Pons (tissue), 1 donor: ENCODE data around the gene RAMACL.

Source experiments
- DNase-seq: peaks from one replicate; pipeline ENCODE4 v3.0.0-alpha.2; 2016; ENCODE audit warnings: low spot score

The RAMACL gene

GRCh38 chr6:166573511-166574216 lies 12.8 kb downstream of the RAMACL start:
- DNase-seq: no peak

DNA sequence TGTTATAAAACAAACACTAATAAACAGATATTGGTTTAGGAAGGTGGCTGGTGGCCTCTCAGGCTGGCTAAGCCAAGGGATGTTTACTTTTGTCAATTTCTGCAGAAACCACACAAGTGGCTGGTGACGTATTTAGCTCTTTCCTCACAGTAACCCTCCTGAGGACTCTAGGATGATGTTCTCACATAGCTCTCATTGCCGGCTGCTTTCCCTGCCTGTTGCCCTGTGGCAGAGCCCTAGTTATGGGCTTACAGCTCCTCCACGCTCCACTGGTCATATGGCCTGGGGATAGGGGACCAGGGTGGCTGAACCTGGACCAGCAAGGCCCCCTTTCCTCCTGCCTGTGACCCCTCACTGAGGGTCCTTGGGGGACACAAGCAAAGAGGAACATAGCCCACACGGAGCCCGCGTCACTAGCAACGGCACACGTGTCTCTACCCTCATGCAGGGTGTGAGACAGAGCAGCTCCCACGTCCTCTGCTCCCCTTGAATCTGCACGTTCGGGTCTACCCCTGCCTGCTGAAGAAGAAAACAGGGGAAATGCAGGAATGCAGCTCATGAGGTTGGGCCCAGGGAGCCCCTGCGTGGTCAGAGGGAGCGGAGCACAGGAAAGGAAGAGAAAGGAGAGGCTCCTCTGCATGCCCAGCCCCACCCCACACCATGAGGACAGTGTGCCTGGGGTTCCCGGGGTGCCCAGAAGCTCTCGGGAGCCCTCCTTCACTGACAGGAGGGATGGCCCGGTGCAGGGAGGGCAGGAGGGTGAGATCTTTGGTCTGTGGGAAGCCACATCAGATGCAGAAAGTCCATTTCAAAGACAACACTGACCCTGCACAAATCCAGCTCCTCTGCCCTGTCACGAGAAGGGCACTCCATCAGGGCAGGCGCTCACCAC lies 13.9 kb downstream of the RAMACL start:
- DNase-seq: no peak

- no peak for DNase-seq
These were observed 15.4 kb downstream of the RAMACL start for GRCh38 chr6:166570929-166571713.

GRCh38 chr6:166569206-166569605 lies 17.3 kb downstream of the RAMACL start:
- DNase-seq: no peak

DNA sequence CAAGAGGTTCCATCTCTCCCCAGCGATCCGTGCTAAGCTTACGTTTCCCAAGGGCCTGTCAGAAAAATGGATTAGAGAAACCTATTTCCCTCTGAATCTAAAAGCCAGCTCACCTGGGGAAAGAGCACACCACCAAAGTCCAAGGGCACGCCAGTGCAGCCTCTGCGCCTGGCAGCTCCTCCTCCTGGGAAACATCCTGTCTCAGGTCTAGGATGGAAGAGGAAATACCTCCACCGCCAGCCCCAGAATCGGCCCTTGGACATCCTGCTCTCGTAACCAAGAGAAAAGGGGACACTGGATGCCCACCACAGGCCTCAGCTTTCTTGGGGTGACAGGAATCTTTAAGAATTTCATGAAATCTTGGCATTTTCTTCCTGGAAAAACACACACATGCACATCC lies 18.7 kb downstream of the RAMACL start:
- DNase-seq: no peak

DNA sequence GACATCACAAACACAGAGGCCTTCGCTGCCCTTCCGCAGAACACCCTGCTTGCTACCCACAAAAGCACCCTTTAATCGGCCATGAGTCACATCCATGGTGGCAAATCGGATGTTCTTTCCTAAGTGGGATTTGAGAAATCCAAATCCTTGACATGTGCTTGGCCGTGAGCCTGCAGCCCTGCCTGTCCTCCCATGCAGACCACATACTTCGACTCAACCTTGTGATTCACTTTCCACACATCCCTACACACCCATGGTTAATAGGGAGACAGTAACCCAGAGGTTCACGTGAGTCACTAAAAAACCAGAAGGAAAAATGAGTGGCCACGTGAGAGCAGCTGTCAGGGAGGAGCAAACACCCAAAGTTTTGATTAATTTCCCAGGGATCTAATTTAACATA lies 19.4 kb downstream of the RAMACL start:
- no peak for DNase-seq

DNA sequence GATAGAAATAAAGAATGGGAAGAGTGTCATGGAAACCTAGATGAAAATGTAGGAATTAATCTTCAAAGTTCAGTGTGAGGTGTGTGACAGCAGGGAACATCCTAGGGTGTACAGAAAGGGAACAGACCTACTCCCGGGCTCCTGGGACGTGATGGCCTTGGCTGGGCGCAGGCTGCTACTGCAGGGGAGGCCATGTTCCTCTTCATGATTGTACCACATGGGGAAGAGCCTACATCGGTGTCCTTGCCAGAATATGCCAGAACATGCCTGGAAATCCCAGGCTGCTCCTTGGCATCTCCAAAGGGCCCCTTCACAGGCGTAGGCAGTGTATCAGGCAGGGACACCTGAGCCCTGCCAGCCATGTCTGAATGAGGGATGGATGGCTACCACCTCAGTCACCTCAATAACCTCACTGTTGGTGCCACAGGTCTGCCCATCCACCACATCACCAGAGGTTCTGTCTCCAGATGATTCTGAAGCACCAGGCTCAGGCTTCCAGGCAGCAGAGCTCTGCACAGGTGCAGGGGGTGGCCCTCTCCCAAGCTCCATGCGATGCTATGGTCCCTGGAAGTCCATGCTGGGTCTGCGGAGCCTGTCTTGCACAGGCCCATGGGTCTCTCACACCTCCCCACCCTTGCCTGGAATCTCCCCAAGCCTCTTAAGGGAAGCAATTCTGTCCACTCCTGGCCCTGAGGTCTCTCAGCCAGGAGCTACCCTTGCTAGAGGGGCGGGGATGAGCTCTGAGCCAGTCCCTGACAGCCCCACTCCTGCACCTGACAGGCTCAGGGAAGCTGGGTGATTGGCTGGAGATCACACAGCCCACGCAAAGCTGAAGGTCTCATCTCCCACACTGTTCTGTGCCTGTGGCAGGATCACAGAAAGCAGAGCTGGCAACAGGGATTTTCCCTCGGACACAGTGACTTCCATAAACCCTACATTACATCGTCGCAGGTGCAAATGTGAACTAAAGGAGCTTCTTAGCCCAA lies 20.2 kb downstream of the RAMACL start:
- DNase-seq: no peak

DNA sequence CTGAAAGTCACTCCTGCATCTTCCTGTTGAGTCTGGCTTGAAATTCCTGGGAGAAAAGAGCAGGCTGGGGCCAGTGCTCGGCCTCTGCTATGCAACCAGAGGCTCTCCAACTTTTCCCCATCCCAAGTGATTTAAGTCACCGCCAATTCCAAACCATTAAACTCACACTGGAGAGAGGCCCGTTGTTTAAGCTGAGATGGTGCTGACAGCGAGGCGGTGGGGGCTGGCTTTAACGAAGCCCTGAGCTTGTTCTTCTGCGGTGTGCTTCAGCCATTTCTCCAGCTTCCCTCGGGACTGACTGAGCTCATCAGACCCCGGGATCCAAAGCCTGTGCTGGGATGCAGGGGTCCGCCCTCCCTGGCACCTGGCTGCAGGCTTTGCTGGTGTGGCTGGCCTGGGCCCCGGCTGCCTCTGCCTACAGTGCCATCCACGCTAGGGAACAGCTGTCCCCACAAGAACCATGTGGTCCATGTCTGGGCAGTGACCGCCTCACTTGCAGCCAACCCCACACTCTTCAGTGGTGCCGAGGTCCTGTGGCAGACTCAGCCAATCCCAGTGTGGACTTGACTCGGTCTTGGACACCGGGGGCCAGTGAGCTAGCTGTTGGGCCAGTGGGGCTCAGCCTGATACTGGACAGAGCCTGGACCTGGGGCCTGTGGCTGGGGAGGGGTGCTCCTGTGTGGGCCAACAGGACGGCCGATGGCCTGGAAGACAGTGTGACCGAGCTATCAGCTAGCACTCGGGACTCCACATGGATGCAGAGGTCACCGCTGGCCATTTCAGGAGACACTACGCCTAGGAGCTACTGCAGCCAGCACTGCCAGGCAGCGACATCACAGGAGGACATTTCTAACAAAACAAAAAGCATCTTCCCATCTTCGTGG lies 21.2 kb downstream of the RAMACL start:
- no peak for DNase-seq

- DNase-seq: no peak
These were observed 22.7 kb downstream of the RAMACL start for GRCh38 chr6:166563805-166564204.

DNA sequence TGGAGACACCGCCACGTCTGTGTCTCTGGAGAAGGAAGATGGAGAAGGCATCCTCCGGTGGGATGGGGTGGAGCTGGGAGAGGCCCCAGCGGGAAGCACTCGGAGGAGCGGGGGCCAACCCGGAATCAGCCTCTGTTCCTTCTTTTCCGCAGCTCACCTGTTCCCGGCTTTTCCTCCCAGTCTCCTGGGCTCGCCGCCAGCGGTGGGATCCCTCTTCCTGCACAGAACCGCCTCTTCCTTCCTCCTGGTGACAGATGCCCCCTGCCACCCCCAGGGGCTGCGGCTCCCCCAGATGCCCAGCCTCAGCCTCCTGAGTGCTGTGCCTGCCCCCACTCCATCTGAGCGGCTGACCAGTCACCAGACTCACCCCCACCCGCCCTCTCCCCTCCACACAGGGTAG lies 23.3 kb downstream of the RAMACL start:
- DNase-seq: no peak

GRCh38 chr6:166562726-166563125 lies 23.8 kb downstream of the RAMACL start:
- DNase-seq: no peak

DNA sequence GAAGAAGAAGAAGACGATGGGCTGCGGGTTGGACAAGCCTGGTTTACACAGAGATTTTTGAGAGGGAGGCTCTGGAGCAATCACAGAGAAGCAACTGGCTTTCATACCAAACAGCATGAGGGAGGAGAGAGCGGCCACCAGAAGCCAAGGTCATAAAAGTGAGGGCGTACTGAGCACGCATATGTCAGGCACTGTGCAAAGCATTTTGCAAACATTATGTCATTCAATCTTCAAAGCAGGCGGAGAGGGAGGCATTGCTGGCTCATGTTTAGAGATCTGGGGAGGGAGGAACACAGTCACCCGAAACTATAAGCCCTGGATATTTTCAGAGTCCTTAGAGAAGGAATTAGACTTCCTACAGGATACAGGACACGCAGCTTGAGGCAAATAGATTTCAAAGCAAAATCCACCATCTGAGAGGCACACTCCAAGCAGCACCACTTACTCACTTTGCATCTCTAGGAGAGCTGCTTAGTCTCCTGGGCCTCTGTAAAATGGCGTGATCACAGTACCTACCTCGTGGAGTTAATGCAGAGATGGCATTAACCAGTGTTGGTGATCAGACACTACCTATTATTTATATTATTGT lies 24.6 kb downstream of the RAMACL start:
- no peak for DNase-seq

GRCh38 chr6:166560222-166560621 lies 26.3 kb downstream of the RAMACL start:
- no peak for DNase-seq

- no peak for DNase-seq
These were observed 26.8 kb downstream of the RAMACL start for GRCh38 chr6:166559662-166560061.

GRCh38 chr6:166559211-166559610 lies 27.3 kb downstream of the RAMACL start:
- DNase-seq: no peak

DNA sequence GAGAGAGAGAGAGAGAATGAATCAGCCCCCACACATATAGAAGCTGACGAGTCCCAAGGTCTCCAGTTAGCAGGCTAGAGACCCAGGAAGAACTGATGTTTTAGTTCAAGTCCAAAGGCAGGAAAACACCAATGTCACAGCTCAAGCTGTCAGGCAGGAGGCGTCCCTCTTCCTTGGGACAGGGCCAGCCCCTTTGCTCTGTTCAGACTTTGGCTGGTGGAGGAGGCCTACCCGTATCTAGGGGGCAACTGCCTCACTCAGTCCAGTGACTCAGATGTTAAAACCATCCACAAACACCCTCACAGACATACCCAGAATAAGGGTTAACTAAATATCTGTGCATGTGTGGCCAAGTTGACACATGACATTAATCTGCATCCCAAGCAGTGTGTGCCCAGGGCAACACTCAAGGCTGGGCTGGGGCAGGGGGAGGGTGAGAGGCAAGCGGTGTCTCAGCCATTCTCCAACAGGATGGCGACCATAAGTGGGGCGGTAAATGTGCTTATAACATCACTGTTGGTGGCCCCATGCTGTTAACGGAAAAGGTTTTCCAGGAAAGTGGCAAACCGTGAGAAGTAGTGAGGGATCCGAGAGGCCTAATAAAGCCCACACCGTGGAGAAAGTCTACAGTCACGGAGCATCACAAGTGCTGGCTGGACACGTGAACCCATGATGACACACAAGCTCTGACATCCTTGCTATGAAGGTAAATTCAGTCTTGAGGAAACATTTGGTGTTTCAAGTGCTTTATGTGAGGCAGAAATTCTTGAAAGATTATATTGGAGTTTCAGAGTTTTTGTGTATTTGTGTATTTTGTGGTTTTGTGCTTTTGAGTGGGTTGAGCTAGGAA lies 28.1 kb downstream of the RAMACL start:
- DNase-seq: no peak

- peak; percentile 94 for DNase-seq
These were observed 29.6 kb downstream of the RAMACL start for GRCh38 chr6:166556863-166557322.

DNA sequence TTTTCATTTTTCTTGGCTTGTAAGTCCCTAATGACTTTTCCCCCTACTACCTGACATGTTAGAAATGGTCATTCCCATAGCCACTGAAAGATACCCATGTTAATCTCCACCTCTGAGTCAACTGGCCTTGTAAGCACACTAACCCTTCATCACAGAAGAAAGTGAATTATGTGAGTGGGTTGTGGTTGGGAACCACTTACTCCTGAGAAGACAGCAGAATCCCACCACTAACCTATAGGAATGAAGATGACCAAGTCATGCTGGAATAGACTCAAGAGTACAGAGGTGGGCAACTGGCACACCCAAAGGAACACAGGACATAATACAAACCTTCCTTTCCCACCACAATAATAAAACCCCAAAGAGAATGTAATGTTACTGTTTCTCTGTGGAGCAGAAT lies 30.1 kb downstream of the RAMACL start:
- DNase-seq: peak; percentile 25

GRCh38 chr6:166555086-166555485 lies 31.4 kb downstream of the RAMACL start:
- peak; percentile 34 for DNase-seq
